Stimulated activated naive CD4-positive, alpha-beta T cell (primary cell): ENCODE results near the gene TRIM14.
A peak's percentile ranks its signal among the peaks of the same experiment; 100 is the strongest.
"Not testable (repeated sequence)": the region's sequence is repeated elsewhere in the genome, so short reads cannot be mapped to it uniquely, and the experiment has no call there.

ENCODE experiments used
- DNase-seq, 6 experiments: peaks; one replicate each; lab custom pipeline; 2025; lab: John Stamatoyannopoulos, UW

Gene TRIM14

DNA sequence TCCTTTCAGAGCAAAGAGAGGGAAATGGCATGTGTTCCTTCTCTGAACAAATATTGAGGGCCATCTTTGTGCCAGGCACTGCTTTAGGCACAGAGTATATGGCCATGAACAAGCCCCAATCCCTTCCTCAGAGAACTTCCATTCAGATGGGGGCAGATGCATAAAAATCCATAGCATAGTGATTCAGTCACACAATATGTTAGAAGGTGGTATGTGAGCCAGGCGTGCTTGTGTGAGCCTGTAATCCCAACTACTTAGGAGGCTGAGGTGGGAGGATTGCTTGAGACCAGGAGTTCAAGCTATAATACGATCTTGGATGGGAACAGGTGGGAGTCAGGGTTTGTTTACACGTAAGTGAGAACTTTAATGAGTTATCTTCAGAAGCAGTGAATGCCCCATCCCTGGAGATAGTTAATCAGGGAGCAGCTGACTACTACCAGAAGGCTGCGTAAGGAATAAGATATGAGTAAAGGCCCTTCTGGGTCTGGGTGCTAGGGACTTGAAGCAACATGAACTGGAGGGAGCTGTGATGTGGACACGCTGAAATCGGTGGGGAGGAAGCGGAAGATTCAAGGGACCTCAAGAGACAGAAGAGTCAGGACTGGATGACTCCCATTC, 35.3 kb downstream of the TRIM14 start:
- no peak for DNase-seq

DNA sequence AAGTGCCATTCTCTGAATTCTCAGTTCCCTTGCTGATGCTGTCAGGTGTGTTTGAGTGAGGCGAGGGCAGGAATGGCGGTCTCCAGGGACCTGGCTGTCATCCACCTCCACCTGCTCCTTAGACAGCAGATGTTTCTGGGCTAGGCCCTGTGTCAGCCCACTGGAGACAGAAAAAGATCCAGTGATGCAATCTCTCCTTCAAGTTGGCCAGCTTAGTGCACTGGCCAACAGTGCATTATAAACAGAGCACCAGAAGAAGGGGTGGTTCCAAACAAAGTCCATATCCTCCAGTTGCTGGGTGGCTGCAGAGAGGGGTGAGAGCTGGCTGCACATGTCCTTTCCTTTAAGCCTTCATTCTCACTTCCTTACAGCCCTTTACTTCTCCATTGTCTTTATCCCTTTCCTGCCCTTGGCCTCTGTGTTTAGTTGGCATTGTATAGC, 35.9 kb downstream of the TRIM14 start:
- no peak for DNase-seq

DNA sequence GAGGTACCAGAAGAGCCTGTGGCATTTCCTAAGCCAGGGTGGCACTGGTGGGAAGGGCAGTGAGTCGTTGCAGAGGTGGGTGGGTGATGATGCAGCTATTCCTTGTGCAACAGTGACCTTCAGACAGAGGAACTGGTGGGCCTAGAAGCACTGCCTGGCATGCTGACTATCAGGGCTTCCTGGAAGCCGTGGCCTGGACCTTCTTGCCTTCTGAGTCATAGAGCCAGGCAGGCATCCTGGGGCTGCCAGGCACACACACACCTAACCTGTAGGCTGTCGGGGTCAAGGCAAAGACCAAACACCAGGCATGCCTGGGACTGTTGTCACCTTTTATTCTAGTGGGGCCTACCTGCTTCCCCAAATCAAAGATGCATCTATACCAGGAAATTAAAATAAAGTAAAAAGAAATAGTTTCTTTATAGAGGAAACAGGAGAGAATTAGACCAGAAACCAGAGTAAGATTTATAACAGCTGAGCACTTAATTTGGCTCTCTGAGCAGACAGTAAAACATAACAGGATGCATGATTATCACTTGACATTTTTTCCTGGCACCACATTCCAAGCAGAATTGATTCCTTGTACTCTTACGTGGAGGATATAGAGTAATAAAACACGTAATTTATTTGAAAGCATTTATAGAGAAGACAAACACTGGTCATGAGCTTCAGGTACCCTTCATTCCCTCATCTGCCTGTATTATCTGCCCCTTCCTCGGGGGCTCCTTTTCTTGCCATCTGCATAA, 37.4 kb downstream of the TRIM14 start:
- DNase-seq: no peak

DNA sequence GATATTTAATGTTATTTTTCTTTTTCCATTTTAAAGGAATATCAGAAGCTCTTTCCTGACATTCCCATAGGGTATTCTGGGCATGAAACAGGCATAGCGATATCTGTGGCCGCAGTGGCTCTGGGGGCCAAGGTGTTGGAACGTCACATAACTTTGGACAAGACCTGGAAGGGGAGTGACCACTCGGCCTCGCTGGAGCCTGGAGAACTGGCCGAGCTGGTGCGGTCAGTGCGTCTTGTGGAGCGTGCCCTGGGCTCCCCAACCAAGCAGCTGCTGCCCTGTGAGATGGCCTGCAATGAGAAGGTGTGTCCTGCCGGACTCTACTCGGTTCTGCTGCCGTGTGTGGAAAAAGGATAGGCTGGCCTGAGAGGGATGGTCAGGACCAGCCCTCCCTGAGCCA, 38.2 kb downstream of the TRIM14 start:
- no peak for DNase-seq

DNA sequence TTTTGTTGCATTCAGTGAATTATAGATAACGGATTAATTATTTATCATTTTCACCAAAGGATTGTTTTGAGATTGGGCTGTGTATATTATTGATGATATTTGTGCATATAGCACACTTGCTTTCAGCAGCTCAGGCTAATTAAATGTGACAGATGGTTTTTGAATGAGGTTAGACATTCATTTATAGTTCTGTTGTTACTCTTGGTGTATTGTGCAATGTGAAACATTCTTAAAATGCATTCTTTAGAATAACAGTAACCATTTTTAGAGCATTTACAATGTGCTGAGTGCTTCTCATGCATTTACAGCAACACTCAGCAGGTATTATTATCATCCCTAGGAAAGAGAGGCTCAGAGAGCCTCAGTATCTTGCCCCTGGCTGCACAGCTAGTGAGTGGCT, 38.7 kb downstream of the TRIM14 start:
- no peak for DNase-seq

DNA sequence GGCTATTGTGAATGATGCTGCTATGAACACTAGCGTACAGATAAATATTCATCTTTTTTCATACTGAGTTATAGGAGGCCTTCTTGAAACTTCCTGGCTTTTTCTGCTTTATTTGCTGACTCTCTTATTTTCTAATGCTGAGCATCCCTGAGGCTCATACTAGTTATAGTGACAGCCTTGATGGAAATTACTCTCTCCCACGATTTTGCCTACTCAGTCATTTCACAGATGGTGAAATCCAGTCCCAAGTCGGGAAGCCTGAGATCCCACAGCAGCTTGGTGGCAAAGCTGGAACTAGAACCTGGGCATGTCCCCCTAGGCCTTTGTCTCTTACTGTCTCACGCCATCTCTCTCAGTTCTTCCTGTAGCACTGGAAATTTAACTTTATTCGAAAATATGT, 40.1 kb downstream of the TRIM14 start:
- no peak for DNase-seq

DNA sequence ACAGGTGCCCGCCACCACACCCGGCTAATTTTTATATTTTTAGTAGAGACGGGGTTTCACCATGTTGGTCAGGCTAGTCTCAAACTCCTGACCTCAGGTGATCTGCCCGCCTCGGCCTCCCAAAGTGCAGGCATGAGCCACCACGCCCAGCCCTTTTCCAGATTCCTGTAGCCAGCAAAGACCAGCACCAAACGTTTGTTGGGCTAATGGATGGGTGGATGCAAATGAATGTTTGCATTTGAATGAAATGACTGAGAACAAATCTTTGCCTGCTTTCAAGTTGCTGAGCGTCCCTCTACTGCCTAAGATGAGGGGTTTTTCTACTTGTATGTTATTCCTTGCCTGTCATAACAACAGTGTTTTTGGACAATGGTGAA, 42.5 kb downstream of the TRIM14 start:
- not testable (repeated sequence) for DNase-seq

DNA sequence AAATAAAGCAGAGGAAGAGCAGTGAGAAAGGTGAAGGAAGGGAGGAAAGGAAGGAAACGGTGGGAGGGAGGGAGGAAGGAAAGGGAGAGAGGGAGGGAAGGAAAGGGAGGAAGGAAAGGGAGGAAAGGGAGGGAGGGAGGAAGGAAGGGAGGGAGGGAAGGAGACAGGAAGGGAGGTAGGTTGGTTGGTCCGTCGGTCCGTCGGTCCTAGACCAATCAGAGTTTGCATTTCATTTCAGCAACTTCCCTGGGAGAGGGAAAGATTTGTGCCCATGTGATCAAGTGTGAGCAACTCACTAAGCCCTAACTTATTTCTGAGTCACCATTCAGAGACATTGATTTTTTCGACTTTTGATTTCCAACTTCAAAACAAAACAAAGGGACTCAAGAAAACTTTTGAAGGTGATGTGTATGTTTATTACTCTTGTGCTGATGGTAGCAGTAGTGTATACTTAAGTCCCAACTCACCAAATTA, 43.7 kb downstream of the TRIM14 start:
- DNase-seq: no peak

DNA sequence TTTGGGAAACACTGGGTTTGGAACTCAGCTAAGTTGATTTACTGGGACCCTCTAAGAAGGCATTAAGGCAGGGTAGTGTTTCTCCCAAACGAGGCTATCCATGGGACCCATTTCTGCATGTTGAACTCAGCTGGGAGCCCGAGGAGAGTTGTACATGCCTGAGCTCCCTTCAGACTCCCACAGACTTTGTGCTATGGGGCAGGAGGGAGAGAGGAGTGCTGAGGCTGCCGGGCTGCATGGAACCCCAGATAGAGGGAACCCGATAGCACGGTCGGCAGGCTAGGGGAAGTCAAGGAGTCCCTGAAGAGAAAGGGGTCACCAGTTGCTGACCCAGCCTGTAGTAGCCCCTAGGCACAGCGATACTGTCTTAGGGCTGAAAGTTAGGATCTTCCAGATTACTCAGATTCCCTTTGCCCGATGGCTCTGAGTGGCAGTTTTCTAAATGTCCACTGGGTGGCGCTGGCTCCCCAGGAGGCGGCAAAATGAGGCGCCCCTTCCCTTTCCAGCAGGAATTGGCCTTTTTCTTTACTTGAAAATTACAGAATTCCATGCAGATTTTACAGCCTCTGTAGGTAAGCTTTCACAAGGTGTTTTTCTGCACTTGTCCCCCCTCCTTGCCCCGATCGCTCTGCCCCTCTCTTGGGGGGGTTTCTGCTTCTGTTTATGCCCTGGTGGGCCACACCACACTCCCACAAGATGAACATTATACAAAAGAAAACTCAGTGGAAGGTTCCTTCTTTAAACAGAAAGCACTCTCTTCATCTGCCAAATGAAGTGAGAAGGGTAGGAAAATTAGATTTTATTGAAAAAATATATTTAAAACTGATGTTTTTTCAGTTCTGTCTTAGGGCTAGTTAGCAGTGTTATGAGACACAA, 44.7 kb downstream of the TRIM14 start:
- DNase-seq: peak; percentile 9 to 78 (median 52)

DNA sequence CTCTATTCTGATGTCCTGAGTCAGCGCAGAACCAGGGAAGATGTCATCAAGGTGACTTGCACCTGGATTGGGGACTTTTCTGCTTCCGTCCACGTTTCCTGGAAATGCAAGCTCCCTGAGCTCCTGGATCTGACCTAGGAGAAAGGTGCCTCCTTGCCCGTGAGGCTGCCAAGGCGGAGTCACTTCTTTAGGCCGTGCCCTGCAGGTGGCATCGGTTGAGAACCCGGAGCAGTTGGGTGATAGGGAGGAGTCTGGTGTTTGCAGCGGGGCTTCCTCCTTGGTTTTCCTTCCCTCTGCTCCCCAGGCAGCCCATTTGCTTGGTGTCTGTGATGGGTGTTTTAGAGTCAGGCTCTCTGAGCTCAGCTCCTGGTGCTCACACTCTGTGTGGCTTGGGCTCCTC, 47.3 kb downstream of the TRIM14 start:
- no peak for DNase-seq

DNA sequence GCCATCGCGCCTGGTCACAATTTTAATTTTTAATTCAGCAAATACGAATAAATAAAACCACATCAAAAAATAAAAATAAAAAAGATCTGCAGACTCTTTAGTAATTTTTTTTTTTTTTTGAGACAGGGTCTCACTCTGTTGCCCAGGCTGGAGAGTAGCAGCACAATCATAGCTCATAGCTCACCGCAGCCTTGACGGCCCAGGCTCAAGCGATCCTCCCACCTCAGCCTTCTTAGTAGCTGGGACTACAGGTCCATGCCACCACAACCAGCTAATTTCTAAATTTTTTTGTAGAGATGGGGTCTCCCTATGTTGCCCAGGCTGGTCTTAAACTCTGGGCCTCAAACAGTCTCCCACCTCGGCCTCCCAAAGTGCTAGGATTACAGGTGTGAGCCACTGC, 48.3 kb downstream of the TRIM14 start:
- no peak for DNase-seq

DNA sequence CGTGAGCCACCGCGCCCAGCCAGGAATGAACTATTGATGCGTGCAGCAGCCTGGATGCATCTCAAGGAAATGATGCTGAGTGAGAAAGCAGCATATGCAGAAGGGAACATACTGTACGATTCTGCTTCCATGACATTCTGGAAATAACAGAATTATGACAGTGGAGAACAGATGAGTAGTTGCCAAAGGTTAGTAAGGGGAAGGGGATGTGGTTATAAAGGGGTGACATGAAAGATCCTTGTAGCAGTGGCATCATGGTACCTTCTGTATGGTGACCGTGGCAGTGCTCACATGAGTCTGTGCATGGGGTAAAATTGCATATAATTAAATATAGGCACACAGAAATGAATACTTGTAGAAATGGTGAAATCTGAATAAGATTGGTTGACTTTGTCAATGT, 49.5 kb downstream of the TRIM14 start:
- no peak for DNase-seq

DNA sequence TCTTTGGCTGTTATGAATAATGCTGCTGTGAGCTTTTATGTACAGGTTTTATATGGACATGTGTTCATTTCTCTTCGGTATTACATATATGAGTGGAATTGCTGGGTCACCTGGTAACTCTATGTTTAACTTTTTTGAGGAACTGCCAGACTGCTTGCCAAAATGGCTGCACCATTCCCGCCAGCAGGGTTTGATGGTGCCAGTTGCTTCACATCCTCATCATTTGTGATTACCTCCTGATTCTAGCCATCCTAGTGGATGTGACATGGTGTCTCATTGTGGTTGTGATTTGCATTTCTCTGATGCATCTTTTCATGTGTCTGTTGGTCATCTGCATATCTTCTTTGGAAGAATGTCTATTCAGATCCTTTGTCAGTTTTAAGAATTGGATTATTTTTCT, 51.8 kb downstream of the TRIM14 start:
- no peak for DNase-seq

DNA sequence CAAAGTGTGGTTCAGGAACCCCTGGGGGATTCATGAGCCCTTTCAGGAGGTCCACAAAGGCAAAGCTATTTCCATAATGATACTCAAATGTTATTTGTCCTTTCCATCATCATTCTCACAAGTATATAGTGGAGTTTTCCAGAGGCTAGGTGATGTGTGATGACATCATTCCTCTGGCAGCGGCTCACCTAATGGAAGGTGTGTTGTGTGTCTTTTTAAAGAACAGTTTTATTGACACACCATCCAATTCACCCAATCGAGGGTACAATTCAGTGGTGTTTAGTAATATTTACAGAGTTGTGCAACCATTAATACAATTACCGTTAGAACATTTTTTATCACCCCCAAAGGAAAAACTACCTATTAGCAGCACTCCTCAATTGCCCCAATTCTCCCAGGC, 52.8 kb downstream of the TRIM14 start:
- no peak for DNase-seq

DNA sequence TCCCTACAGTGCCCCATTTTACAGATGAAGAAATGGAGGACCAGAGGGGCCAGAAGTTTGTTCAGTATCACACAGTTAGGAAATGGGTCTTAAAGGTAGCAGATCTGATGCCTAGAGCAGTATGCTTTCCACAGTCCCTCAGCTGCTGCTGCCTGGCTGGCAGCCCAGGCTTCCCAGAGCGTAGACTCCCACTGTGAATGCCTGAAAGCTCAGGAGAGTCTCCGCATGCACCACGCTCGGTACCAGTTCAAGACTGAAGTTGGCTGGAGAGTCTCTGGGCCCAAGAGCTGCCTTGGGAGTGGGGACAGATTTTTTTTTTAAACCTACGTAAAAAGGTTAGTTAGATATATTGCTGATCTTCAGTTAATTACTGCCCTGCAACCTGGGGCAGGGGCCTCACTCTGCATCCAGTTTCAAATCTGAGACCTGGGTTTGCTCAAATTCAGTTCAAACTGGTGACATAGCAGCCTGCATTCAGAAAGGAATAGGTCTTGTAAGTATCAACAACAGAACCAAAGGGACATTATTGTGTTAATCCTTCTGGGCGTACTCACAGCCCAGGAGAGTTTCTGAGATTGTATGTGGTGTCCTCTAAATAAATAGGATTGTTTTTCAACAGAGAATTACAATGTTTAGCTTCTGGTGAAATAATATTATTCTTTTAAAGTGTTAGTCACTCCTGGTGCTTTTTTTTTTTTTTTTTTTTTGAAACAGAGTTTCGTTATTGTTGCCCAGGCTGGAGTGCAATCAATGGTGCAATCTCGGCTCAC, 54.2 kb downstream of the TRIM14 start:
- no peak for DNase-seq

DNA sequence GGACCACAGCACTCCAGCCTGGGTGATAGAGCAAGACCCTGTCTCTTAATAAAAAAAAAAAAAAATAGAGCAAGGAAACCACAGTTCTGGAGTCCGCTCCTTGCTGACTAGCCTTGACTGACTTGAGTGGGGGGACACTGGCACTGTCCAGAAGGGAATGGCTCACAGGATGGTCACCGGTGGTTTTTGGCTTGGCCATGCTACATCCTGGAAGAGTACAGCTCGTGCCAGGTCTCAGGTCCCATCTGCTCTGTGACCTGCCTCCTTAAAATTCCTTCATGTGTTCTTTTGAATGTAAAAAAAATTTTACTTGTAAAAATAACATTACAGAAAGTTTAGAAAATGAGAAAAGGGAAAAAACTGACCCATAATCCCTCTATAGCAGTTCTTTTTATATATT, 56.9 kb downstream of the TRIM14 start:
- no peak for DNase-seq

DNA sequence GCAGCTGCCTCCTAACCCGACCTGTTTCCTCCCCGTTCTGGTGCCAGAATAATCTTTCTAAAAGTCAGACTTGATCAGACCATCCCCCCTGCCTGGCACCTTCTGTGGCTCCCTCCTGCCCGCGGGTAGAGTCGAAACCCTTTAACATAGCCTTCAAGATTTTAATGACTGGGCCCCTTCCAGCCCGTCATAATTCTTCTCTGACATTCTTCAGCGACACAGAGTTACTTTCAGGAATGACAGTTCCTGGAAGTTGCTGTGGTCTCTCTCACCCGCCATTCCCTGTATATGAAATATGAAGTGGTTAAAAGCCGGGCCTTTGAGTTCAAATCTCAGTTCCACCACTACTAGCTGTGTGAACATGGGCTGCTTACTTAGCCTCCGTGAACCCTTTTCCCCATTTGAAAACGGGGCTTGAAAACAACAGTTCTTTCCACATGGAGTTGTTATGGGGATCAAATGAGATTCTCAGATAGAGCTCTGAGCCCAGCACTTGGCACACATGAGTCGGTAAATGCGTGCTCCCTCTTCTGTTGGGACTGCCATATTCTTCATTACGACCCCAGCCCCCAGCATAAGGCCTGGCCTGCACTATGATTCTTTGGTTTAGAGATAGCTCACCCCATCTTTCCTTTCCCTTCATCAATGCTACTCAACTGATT, 61.8 kb downstream of the TRIM14 start:
- DNase-seq: peak in 1 of 6 experiments; percentile 53

DNA sequence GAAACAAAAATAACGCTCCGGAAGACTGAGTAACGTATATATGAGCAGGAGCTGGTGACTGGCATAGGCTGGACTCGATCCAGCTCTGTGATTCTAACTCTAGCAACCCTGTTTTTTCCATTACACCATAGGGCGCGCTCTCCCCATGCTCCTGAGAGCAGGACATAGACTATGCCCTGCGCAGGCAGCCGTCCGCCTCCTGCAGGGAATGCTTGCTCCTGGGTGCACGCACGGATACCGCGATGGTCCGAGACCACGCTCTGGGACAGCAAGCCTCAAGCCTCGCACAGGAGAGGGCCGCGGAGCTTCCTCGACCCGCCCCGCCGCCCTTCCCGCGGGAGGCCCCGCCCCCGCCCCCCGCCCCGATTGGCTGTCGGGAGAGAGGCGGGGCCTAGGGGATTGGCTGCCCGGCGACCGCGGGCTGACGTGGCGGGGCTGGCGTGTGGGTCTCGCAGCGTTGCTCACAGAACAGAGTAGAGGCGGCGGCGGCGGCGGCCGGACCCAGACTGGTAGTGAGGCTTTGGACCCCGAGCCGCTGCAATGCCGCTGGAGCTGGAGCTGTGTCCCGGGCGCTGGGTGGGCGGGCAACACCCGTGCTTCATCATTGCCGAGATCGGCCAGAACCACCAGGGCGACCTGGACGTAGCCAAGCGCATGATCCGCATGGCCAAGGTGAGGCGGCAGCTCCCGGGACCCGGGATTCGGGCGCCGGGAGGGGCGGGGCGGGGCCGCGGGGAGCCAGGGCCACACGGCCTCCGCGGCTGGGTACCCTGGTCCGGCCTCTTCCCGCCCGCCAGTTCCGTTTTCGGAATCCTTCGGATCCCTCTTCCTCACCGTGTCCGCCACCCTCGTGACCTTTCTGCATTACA, 62.5 kb downstream of the TRIM14 start, which contains the start of gene NANS:
NANS (plus strand) TSS at position 464 of the 869 bp plus-strand sequence; CDS start at position 541, 77 bp downstream.
- DNase-seq: peak; percentile 84 to 96 (median 86)

DNA sequence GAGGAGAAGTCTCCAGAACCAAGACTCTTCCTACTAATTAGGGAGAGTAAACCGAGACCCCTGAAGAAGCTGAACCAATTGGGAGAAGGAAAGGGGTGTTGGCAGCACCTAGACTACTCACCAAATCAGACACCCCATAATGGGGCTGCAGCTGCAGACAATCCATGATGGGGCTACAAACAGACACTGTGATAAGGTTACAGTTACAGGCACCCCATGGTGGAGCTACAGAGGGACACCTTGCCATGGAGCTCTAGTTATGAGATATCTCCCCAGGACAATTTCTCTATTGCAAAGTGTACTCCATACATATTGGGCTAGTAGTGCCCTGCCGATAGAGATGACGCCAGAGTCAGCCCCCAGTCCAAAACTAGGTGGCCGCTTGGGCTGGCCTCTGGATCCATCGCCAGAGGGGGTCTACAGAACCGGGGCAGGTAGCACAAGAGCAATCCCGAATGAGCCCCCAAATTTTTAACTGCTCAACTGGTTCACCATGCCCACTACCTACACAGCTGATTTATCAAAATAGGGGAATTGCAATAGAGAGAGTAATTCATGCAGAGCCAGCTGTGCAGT, 64.6 kb downstream of the TRIM14 start:
- no peak for DNase-seq

DNA sequence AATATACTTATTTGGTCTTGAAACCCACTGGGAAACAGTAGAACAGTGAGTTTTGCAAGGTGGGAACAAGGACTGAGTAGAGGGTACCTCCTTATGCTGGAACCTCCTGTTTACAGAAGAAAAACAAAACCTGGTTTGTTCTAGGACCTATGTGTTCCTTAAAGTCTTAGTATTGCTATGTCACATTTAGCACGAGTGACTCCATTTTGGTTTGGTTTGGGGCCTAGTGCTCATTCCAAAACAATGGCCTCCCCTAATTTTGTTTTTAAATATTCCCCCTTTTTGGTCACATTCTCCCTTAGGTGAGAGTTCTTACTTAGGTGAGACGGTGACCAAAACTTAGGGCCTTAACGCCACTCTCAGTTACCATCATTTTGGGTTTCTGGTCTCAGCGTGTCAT, 68.7 kb downstream of the TRIM14 start:
- DNase-seq: no peak
